Measurements from ENCODE around the gene SLC35D2. TPM values are rescaled to one million over a fixed set of nuclear protein-coding genes. Genes with fewer than 3 reads are reported as not detected.

Gene SLC35D2
- 15.9 to 19.5 TPM (median 18.8 TPM) in 5 replicates for total RNA-seq (2022; extraction: Qiagen RNA extraction)

GRCh38 chr9:96383165-96383942 is at the start of gene SLC35D2:
Gene SLC35D2, minus strand, starts transcription at chr9:96383711. Its CDS starts 77 bp downstream, at chr9:96383634.

DNA sequence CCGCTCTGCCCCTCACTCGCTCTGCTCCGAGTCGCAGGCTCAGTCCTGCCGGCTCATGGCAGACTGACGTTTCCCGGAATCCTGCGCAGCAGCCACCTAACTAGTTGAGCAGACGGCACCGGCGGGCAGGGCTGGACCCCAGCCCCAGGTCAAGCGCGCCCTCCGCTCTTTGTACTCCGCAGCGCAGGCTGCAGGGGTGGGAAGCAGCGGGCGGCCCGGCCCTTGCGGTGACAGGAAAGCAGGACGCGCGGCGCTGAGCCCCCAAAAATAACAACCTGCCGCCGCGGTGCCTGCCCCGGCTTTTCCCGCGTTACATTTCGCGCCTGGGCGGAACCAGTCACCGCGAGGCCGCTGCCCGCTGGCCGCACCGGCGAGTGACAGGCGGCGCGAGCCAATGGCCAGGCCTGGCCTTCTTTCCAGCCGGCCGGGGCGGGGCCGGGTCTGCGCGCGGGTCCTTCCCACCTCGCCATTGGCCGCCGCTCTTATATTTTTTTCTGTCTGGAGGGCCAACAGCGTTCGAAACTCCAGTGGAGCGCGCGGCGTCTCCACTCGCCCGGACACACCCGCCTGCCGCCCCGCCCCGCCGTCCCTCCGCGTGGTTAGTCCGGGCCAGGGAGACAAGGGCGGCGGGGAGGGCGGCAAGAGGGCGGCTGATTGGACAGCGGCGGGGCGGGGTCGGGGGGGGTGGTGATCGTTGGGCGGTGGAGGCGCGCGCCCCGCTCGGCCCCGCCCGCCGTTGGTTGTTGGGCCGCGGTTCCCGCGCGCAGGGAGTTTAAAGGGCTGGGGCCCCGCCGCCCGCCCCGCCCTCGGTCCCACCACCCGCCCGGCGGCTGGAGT is 34.8 kb upstream of the SLC35D2 start, which contains the start of gene ZNF367:
ZNF367 (minus strand) TSS at position 288 of the 837 bp plus-strand sequence. CDS start 338 bp downstream, outside the sequence.

GRCh38 chr9:96302021-96302420 is 81.5 kb downstream of the SLC35D2 start, which contains the start of gene HSD17B3:
Gene HSD17B3, minus strand, starts transcription at chr9:96302176. Its CDS starts 72 bp downstream, at chr9:96302104.

Other genes starting within 250 kb of the SLC35D2 start
- gene HSD17B3, start 81.5 kb downstream of the SLC35D2 start, total RNA-seq (2022; extraction: Qiagen RNA extraction), result 0.13 to 0.18 TPM (median 0.15 TPM) in 3 of 5 replicates, not detected in the others
- 4.8 to 6.2 TPM (median 5.9 TPM) in 5 replicates for gene ZNF367, start 34.7 kb upstream of the SLC35D2 start, total RNA-seq (2022; extraction: Qiagen RNA extraction)
- gene HABP4, start 66.5 kb upstream of the SLC35D2 start, total RNA-seq (2022; extraction: Qiagen RNA extraction), result 14.6 to 17.3 TPM (median 15.3 TPM) in 5 replicates
- 8.7 to 11.2 TPM (median 10.7 TPM) in 5 replicates for gene CDC14B, start 236.1 kb upstream of the SLC35D2 start, total RNA-seq (2022; extraction: Qiagen RNA extraction)